Measurements from ENCODE around the gene ARAP1. TPM values are rescaled to one million over a fixed set of nuclear protein-coding genes. Genes with fewer than 3 reads are reported as not detected.

The ARAP1 gene
- total RNA-seq, 2 donors from 2014 or later: 70.4 to 89.8 TPM

- H3K4me1 ChIP-seq: peaks cover 4% of the 10 kb centered on the region
- no peak for TF ChIP-seq CTCF (IDR thresholded peaks at IDR 0.05)
- no peak for DNase-seq
- no peaks in the 10 kb centered on the region for H3K36me3 ChIP-seq
- no peak overlapping the region for H3K27ac ChIP-seq
- H3K9ac ChIP-seq (ENCODE audit: low read depth in 2 of 2, low read length in 2 of 2): no peak overlapping the region
- H3K9me3 ChIP-seq: no peaks in the 10 kb centered on the region
- intact Hi-C loops (cut with DNase I): no loop called here
- no peaks in the 10 kb centered on the region for H3K27me3 ChIP-seq
- H3K4me3 ChIP-seq: no peak overlapping the region
These were observed 16.4 kb upstream of the ARAP1 start for GRCh38 chr11:72768581-72768980.

GRCh38 chr11:72767203-72768062 lies 15.2 kb upstream of the ARAP1 start:
- no peak overlapping the region for H3K4me3 ChIP-seq
- H3K9ac ChIP-seq (ENCODE audit: low read depth in 2 of 2, low read length in 2 of 2): no peak overlapping the region
- DNase-seq: no peak
- H3K36me3 ChIP-seq: no peaks in the 10 kb centered on the region
- H3K4me1 ChIP-seq: peaks cover 6% of the 10 kb centered on the region
- intact Hi-C loops (cut with DNase I): no loop called here
- no peaks in the 10 kb centered on the region for H3K27me3 ChIP-seq
- TF ChIP-seq CTCF (IDR thresholded peaks at IDR 0.05): no peak
- H3K27ac ChIP-seq: no peak overlapping the region
- H3K9me3 ChIP-seq: no peaks in the 10 kb centered on the region

GRCh38 chr11:72766152-72766902 lies 14.1 kb upstream of the ARAP1 start:
- H3K27ac ChIP-seq: no peak overlapping the region
- intact Hi-C loops (cut with DNase I): no loop called here

GRCh38 chr11:72764503-72764902 lies 12.3 kb upstream of the ARAP1 start:
- Histone ChIP-seq H3K9ac (ENCODE audit: low read depth in 2 of 2, low read length in 2 of 2) (peak overlapping the region in 1 of 2 donors; percentile 58), H3K27ac (no peak overlapping the region), H3K9me3 (no peaks in the 10 kb centered on the region), H3K4me3 (no peak overlapping the region), H3K36me3 (no peaks in the 10 kb centered on the region), H3K27me3 (no peaks in the 10 kb centered on the region), H3K4me1 (peaks cover 7% of the 10 kb centered on the region)
- peak; percentile 82 for DNase-seq
- TF ChIP-seq CTCF (IDR thresholded peaks at IDR 0.05): peak; percentile 43
- intact Hi-C loops (cut with DNase I): no loop called here

More at GRCh38 chr11:72766152-72766902, 14.1 kb upstream of the ARAP1 start:
- Histone ChIP-seq H3K4me1 (peaks cover 7% of the 10 kb centered on the region), H3K9ac (ENCODE audit: low read depth in 2 of 2, low read length in 2 of 2) (no peak overlapping the region), H3K36me3 (no peaks in the 10 kb centered on the region), H3K9me3 (no peaks in the 10 kb centered on the region), H3K27me3 (no peaks in the 10 kb centered on the region), H3K4me3 (no peak overlapping the region)
- TF ChIP-seq CTCF (IDR thresholded peaks at IDR 0.05): no peak
- DNase-seq: no peak

GRCh38 chr11:72763823-72764222 lies 11.6 kb upstream of the ARAP1 start:
- no peak for TF ChIP-seq CTCF (IDR thresholded peaks at IDR 0.05)
- intact Hi-C loops (cut with DNase I): no loop called here
- Histone ChIP-seq H3K9ac (ENCODE audit: low read depth in 2 of 2, low read length in 2 of 2) (peak overlapping the region in 1 of 2 donors; percentile 58), H3K36me3 (no peaks in the 10 kb centered on the region), H3K9me3 (no peaks in the 10 kb centered on the region), H3K4me1 (peaks cover 7% of the 10 kb centered on the region), H3K4me3 (no peak overlapping the region), H3K27me3 (no peaks in the 10 kb centered on the region), H3K27ac (no peak overlapping the region)
- DNase-seq: no peak

Data from colonic mucosa (tissue), 4 donors.